NOMO-1 (cell line): ENCODE results near the gene EPHA4.

ENCODE experiments used
- DNase-seq, 2 experiments: peaks; one replicate each; lab custom pipeline; 2025; ENCODE audit not compliant: unreplicated experiment in 2 of 2; lab: John Stamatoyannopoulos, UW

Gene EPHA4

DNA sequence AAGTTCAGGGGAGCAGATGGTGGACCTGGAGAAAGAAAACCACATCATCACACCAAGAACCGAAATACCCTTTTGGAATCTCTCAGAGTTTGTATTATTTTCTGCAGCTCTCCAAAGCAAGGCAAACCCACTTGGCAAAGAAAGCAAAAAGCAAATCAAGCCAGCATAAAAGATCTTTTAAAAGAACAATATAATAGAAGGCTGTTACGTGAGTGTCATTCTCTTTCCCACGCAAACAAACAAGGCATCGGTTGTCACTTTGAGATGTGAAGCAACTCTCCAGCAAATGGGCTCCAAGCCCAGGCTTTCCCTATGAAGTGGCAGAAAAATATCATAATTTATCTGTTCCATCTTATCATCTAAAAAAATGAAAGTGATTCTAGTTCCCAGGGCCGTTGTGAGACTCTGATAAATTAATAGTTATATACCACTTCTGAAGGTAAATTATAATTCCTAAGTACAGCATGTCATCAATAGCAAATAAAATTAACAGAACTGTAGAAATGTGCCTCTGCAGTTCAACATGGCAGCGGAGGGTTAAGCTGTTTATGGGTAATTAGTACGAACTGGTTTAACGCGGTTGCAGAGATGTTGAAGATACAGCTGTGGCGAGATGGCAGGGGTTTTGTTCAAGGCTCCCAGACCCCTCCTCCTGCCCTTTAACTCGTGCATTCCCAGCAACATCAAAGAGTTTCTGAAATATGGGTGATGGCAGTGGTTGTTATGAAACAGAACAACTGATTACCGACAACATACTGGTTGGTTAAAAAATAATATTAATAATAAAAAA lies 89.2 kb downstream of the EPHA4 start:
- DNase-seq = no peak

DNA sequence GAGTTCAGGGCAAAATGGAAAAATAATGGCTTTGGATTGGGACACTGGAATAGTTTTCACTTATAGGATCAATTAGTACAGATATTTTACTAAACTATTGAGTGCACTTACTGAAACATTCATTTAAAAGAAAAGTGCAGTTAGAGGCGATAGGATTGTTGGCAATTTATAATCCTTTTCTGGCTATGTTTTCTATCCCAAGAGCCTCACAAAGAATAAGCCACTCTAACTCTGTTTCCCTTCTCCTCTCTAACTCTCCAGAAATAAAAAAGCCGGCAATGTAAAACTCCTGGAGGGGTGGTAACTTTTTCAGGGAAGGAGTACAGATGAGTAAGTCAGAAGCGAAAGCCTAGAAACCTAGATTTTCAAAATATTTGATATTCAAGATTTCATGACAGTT lies 91.3 kb downstream of the EPHA4 start:
- DNase-seq = no peak

DNA sequence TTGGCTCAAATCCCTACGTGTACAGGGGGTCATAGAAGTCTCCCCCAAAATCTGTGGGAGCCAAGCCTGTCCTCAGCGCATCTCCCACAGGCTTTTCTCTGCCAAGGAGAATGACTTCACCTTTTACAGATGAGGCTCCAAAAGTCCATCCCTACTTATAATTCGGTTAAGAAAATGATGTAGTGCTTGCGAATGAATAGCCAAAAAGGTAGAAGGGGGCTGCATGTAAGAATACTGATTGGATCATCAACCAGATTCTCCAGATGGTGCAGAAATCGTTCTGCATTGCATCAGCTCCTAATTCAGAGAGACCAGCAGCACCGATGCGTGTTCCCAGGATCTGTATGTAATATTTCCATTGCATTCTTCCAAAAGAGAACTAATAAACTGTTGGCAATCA lies 91.9 kb downstream of the EPHA4 start:
- DNase-seq = no peak

DNA sequence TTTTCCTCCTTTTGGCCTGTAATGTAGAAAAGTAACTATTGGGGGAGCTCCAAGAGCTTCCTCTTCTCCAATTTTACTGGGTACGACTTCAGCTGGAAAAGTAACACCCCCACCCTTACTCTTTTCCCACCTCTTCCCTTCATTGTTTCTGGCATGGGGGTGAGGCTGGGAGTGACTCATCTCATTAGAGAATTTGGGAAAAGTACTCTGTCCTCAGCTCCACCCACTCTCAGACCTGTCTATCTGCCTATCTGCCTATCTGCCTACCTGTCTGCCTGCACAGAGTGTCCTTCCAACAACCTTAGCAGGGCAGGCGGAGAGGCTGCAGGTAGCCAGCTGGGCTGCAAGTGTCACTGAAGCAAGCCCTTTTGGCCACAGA lies 93.6 kb downstream of the EPHA4 start:
- no peak for DNase-seq

DNA sequence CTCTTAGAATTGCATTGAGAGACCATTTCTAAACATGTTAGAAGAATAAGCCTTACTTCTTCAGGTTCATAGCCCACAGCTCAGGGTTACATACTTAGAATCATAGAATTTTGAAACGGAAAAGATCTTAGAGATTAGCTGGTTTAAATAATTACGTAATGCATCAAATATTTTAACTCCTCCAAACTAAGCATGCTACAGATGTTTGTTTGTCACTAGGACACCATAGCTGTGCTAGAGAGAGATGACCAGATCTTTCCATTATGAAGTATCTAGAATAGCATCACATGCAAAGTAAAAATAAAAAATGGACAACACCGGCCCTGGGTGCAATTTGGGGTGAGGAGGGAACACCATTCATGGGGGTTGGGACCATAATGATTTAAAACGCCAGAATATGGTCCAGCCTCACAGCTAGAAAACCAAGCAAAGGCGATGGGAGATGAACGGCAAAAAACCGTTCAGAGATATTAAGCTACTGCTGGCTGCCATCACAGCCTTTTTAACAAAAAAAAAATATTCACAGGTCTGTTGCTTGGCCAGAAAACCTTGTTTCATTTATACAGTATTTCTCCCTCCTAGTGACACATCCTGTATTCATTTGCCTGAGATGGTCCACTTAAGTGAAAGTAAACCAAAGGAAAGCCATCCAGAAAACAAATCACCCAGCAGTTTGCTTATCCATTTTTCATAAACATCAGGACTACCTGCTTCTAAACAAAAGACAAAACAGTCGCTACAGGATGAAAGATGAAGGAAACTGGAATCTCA lies 94.2 kb downstream of the EPHA4 start:
- no peak for DNase-seq

DNA sequence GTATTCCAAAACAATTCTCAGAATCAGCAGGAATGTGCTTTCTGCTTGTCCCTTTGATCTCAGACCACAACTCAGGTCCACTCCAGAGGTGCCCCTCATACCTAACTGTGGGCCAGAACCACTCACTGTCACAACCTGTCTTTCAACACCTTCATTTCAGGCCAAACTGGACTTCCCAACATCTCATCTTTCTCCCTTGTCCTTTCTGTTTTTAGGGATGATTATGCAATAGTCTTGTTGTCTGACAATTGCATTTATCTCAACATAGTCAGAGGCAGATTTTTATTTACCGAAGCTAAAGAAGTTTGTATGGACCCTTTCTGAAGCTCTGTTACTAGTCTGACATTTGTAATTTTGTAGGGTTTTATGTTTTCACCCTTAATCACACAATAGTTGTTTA lies 95.9 kb downstream of the EPHA4 start:
- DNase-seq = no peak

DNA sequence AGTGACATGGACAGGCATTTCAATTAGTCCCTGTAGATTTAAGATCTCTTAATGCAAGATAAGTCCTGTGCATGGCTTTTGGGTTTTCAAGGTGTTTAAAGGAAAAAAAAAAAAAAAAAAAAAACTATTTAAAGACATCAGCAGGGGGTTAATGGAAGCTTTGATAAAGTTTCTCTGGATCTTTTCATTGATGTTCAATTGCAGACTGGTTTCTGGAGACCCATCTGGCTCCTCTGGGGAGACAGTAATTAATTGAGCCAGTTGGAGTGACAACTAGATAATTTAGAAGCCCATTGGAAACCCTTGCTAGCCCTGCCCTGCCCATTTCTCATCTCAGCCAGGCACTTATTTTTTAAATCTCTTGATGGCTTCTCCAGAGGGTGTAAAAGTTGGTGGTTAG lies 98.7 kb downstream of the EPHA4 start:
- DNase-seq = no peak

DNA sequence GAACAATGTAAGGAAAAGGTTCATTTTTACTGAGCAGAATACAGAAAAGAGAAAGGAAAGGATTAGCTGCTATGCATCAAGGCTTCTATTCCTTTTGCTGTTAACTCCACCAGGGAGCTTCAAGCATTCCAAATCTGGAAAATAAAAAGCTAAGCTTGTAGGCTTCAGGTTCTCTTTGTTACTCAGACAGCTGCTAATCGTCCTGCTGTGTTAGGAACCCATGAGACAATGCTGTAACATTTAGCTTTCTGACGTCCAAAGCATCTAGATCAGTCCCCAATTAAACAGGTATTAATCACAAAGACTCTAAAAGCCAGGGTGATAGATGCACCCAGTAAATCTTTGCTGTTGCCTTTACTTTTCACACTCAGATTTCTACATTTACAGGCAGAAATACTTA lies 103.8 kb downstream of the EPHA4 start:
- no peak for DNase-seq

DNA sequence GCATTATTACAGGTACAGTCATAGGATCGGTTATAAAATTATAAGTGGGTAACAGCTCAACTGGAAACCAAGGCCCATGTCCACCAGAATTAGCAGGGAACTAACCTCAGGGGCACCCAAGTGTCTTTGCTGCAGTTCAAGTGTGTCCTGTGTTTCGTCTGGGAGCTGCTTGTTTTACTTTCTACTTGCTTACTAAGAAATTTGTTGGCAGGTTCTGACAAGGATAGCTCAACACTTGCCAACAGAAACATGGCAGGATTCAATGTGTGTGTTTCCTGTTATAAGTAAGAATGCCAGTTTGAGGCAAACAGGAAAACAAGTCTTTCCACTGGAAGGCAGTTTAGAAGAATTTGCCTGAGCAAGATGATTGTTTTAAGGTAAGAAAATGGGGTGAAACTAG lies 104.5 kb downstream of the EPHA4 start:
- DNase-seq = no peak

DNA sequence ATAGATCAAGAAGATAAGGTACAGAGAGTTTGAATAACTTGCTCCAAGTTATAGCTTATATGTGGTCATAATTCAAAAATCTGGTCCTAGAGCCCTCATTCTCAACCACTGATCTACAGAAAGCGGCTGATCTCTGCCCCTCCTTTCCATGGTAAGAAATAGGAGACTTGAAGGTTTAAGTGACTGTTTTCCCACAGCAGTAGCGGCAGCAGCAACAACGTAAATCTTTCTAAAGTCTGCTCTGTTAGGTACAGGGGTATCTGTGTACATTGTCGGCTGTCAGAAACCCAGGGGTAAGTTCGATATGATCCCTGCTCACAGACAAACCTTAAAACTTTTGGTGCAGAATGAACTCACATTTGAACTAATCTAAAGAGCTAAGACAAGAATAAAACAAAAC lies 105.4 kb downstream of the EPHA4 start:
- no peak for DNase-seq

DNA sequence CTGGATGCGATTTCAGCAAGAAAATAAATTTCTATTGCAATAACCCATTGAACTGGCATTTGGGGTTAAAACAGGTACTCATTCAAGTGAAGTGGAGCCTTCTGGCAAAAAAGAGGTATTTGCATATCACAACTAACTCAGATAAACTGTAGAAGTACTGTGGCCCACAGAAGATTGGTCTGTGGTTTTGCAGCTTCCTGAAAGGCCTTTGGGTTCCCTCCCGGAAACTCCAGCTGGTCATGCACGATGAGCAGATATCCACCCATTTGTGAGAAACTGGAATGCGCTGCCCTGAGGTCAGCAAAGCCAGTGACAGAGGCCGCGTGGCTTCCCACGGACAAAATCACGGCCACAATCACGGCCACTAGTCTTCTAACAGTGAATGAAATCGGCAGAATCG lies 106.3 kb downstream of the EPHA4 start:
- DNase-seq = peak; percentile 24 to 57

DNA sequence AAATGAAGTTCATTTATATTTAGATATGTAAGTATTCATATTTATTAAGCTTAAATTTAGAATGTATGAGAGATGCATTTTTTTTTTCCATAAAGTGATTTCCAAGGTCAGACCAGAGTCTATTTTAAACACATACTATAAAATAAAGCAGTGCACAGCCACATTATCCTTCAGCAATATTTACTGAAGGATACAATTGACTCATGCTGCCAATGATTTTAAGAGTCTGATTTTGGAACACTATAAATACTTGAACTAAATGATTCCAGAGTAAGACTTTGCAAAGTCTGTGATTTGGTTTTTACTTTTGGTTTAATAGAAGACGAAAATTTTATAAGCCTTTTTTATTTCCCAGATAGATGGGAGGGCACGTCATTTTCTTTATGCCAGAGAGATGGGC lies 107.1 kb downstream of the EPHA4 start:
- no peak for DNase-seq

DNA sequence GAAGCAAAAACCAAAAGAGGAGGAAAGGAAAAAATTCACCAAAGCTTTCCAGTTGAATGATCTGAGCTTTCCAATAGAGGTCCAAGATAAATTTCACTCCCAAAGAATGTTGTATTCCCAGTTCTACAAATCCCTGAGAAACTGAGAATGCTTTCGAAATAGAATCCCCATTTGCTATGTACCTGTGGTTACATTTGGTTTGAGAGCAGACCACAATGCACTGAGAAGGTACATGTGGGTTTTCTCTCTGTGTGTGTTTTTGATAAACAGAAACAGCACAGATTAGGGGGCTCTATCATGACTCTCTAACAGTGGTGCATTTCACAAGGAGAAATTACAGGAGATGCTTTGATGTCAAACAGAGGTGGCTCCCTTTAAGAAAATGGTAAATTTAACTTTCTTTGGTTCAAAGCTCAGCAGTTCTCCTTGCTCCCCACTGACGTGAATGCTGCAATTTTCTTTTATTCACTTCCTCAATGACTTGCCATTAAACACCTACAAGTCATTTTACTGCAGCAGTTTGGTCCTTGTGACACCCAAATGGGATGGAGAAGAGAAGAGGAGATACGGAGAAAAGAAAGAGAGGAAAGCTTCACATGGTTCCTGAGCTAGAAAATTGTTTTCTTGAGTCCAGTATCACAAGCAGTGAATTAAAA lies 108.7 kb downstream of the EPHA4 start:
- DNase-seq = peak in 1 of 2 experiments; percentile 16

DNA sequence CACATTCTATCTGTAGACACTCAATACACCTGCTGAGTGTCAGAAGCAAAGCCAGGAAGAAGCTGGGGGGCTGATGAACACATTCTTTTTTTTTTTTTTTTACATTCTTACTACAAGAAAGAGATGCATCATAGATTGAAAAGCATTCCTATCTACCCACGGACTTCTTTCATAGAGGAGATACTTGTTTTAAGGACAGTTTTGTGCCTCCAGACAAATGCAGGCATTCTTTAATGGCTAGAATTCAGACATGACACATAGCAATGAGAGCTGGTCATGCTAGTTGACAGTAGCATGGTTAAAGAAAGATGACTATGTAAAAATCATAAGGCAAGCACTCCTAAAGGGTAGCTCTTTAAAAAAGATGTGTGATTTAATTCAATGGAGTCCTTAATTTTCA lies 110.2 kb downstream of the EPHA4 start:
- no peak for DNase-seq

DNA sequence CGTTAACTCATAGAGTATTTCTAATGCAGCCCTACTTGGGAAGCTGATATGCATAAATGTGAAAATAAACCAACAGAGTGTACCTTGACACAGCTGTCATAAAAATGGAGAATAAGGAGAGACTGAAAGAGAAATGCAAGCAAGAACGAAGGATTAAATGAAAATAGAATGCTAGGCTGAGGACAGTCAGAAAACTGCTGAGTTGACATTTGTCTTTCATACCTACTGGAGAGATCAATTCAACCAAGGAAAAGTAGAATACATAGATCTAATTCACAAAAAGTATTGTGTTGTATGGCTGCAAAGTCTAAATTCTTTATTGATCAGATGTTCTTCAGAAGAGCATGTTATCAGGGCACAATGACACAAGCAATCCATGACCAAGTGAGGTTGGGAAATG lies 112.0 kb downstream of the EPHA4 start:
- no peak for DNase-seq

DNA sequence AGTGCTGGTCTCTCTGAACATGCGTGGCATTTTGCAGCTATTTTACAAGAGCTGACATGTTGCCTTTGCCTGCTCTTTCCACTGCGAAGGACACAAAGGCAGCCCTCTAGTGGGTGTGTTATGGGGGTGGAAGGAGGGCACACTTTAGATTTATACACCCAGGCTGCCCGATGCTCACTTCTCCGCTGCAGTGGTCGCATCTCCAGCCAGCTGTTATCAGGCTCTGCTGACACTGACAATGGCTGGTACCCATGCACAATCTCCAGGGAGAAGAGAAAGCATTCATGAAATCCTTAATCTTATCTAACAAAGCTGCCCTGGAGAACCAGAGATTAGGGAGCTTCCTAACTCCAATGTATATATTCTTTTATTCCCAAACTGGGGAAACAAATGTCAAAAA lies 113.5 kb downstream of the EPHA4 start:
- DNase-seq = no peak

DNA sequence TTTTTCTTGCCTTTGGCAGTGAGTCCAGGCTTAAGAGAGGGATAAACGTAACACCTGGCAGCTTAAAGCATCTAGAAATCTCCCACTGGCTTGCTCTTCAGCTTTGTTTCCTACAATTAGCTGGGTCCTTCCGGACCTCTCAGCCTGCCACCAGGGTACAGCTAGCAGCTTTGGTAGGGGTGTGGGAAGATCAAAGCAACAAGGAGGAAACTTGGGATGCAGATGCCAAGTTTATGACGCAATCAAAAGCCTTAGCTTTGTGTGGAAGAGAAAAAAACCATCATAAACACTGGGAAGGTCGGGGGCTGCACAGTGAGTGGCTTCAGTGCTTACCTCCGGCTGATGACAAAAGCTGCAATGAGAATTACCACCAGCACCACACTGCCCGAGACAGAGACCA lies 116.9 kb downstream of the EPHA4 start:
- DNase-seq = no peak

DNA sequence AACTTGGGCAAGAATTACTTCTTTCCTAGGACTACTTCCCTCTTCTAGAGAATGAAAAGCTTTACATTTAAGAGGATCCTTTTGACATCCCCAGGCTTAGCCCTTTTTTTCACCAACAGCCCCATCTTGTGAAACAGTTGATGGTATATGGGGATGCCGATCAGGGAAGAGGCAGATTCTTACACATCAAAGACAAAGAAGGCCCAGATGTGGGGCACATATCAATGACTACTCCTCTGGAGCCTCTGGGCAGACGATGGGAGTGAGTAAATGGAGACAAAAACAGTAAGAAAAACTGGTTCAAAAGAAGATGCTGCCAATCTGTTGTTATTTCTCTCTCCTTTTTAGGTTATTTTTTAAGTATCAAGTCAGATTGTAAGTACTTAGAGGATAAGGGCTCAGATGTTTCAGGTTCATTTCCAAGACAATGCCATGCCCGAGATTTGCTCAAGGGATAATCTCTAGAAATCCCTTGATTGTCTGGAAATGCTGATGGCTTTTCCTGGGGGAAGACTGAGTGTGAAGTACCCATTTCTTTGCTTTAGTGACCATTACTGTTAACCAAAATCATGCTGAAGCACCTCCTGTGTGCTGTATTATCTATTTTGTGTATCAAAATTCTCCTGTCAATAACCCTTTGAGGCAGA lies 117.5 kb downstream of the EPHA4 start:
- peak; percentile 11 to 19 for DNase-seq

DNA sequence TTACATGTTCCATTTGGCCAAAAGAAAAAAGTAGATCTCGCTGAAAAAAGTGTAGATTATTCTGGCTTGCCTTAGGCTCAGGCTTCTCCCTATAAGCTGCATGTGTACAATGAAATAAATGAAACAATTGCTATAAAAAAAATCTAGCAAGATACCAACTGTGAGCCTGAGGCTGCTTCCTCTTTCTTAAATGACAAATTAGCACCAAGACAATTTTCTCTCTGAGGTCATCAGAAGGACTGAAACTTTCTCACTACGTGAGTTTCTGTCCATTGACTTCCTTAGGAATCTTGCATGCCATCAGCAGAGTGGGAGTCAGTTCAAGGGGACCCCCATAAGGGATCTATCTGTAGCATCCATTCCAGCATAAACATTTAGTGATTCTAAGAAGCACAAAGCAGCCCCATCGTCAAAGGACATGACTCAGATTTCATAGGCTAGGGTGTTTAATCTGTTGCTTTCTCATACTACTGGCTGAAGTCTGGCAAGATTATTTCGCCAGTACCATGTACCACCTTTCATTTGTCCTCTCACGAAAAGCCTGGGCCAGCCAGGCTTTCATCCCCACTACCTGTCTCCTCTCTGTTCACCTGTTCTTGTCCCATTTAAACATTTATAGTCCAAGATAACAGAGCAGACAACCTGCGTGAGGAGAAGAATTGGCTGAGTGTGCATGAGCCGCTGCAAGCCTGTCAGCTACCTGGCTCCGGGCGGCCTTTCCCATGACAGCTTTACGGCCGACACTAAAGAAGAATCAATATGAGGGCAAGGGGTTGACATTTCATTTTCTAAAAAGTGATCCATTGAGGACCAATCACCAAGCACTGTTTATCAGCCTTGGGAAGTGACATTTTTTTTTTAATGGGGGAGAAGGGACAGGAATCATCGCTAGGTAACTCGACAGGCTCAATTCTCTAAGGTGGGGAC lies 120.0 kb downstream of the EPHA4 start:
- peak; percentile 26 to 78 for DNase-seq

DNA sequence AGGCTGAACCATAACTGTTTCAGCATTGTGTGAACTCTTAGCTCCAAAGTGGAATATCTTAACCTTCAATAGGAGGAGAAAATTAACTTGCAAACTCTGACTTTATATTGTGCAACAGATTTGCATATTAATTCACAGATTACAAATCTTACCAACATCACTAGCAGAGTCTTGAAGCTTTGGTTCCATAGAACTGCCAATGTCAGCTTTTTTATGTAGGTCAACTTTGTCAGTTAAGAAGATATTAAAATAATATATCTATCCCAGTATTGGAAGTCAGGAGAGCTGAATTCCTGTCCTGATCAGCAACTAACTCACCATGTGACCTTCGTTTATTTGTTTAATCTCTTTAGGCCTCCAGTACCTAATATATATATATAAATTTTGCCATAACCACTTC lies 121.8 kb downstream of the EPHA4 start:
- no peak for DNase-seq
